GM21737 (cell line): ENCODE results near the gene KCNJ14.

Source experiments
- ATAC-seq: cut with Tn5 transposase; IDR thresholded peaks from one replicate; pipeline ENCODE4 v1.9.1; 2021; ENCODE audit warnings: mild to moderate bottlenecking, moderate library complexity; ENCODE audit not compliant: unreplicated experiment

The KCNJ14 gene

GRCh38 chr19:48455171-48455907 lies at the start of gene KCNJ14:
Gene KCNJ14, plus strand, starts transcription at chr19:48455574. Its CDS starts 6,151 bp downstream, at chr19:48461725.
- no peak for ATAC-seq

GRCh38 chr19:48405850-48406249 lies 49.5 kb upstream of the KCNJ14 start:
- ATAC-seq: no peak

- ATAC-seq: no peak
Observed at GRCh38 chr19:48413879-48414587, 41.3 kb upstream of the KCNJ14 start.

- ATAC-seq: no peak
Observed at GRCh38 chr19:48415395-48415794, 40.0 kb upstream of the KCNJ14 start.

- ATAC-seq: no peak
Observed at GRCh38 chr19:48415806-48416221, 39.6 kb upstream of the KCNJ14 start.

GRCh38 chr19:48417421-48417820 lies 38.0 kb upstream of the KCNJ14 start:
- ATAC-seq: no peak

GRCh38 chr19:48418317-48419064 lies 36.9 kb upstream of the KCNJ14 start:
- ATAC-seq: no peak

- no peak for ATAC-seq
Observed at GRCh38 chr19:48419158-48419920, 36.0 kb upstream of the KCNJ14 start.

GRCh38 chr19:48421548-48421947 lies 33.8 kb upstream of the KCNJ14 start:
- ATAC-seq: no peak

- ATAC-seq: no peak
Observed at GRCh38 chr19:48424694-48425219, 30.6 kb upstream of the KCNJ14 start.

GRCh38 chr19:48428670-48429069 lies 26.7 kb upstream of the KCNJ14 start:
- no peak for ATAC-seq

- no peak for ATAC-seq
Observed at GRCh38 chr19:48433337-48433736, 22.0 kb upstream of the KCNJ14 start.

GRCh38 chr19:48436586-48436985 lies 18.8 kb upstream of the KCNJ14 start:
- ATAC-seq: no peak

GRCh38 chr19:48441360-48442050 lies 13.9 kb upstream of the KCNJ14 start:
- ATAC-seq: no peak

GRCh38 chr19:48442116-48443035 lies 13.0 kb upstream of the KCNJ14 start:
- ATAC-seq: no peak

GRCh38 chr19:48443256-48443655 lies 12.1 kb upstream of the KCNJ14 start:
- ATAC-seq: no peak

- no peak for ATAC-seq
Observed at GRCh38 chr19:48443731-48444128, 11.6 kb upstream of the KCNJ14 start.

- ATAC-seq: no peak
Observed at GRCh38 chr19:48444129-48444935, 11.0 kb upstream of the KCNJ14 start.
